ENCODE results near the gene SMARCA4. TPM values are rescaled to one million over a fixed set of nuclear protein-coding genes. Genes with fewer than 3 reads are reported as not detected.

The SMARCA4 gene
- total RNA-seq, 1 experiment from 2014 or later = 261 TPM

DNA sequence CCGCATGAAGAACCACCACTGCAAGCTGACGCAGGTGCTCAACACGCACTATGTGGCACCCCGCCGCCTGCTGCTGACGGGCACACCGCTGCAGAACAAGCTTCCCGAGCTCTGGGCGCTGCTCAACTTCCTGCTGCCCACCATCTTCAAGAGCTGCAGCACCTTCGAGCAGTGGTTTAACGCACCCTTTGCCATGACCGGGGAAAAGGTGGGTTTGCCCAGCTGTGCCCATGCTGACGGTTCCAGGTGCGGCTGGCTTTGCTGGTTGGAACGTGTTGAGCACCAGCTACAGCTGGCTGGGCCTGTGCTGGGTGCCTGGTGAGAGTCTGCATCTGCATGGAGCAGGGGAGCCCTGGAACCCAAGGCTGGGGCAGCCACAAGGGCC is 60.9 kb downstream of the SMARCA4 start:
- Mint-ChIP-seq H3K4me3 (no peak overlapping the region), H3K27me3 (ENCODE audit: low read depth) (no peaks in the 10 kb centered on the region)
- H3K14ac ChIP-seq (ENCODE audit: insufficient read depth, low read length) = no peak overlapping the region

More for the DNA sequence above, 60.9 kb downstream of the SMARCA4 start:
- Mint-ChIP-seq H3K4me1 (no peaks in the 10 kb centered on the region), H3K9me3 (no peaks in the 10 kb centered on the region; a peak in 1 of 5 replicates), H3K36me3 (ENCODE audit: insufficient read depth in 1 of 3, low read depth in 3 of 3) (peaks cover 55 to 93% (median 92%) of the 10 kb centered on the region in 3 experiments), H3K27ac (peak overlapping the region in 1 of 3 experiments; percentile 57; a peak in 1 of 7 replicates)
- H2BK12ac ChIP-seq (ENCODE audit: insufficient read length, low read depth, low read length) = no peak overlapping the region
- no peaks in the 10 kb centered on the region for H4K20me1 ChIP-seq (ENCODE audit: control insufficient read depth, insufficient read depth, insufficient read length)
- TF ChIP-seq, protein P1, sequence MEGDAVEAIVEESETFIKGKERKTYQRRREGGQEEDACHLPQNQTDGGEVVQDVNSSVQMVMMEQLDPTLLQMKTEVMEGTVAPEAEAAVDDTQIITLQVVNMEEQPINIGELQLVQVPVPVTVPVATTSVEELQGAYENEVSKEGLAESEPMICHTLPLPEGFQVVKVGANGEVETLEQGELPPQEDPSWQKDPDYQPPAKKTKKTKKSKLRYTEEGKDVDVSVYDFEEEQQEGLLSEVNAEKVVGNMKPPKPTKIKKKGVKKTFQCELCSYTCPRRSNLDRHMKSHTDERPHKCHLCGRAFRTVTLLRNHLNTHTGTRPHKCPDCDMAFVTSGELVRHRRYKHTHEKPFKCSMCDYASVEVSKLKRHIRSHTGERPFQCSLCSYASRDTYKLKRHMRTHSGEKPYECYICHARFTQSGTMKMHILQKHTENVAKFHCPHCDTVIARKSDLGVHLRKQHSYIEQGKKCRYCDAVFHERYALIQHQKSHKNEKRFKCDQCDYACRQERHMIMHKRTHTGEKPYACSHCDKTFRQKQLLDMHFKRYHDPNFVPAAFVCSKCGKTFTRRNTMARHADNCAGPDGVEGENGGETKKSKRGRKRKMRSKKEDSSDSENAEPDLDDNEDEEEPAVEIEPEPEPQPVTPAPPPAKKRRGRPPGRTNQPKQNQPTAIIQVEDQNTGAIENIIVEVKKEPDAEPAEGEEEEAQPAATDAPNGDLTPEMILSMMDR (conservative IDR thresholded peaks at IDR 0.05) = no peak
- H2BK20ac ChIP-seq (ENCODE audit: low read depth, low read length, poor library complexity, severe bottlenecking) = no peak overlapping the region
- no peaks in the 10 kb centered on the region for H3K4me1 ChIP-seq (ENCODE audit: insufficient read depth, low read length)
- no peak overlapping the region for H2AFZ ChIP-seq (ENCODE audit: low read length)
- H3K79me1 ChIP-seq (ENCODE audit: insufficient read depth, low read depth, low read length, poor library complexity, severe bottlenecking) = no peaks in the 10 kb centered on the region
- no CpG with 5 or more reads among the region's 15 CpGs for WGBS (ENCODE audit: extremely low coverage, insufficient read length, low lambda C conversion rate)
- no peak overlapping the region for H3K4me2 ChIP-seq (ENCODE audit: insufficient read depth, insufficient read length, low read length)
- H3K56ac ChIP-seq (ENCODE audit: insufficient read length, low read depth, low read length) = no peak overlapping the region
- no peak overlapping the region for H4K91ac ChIP-seq (ENCODE audit: insufficient read length, low read depth, low read length)
- H3K9me3 ChIP-seq (ENCODE audit: control insufficient read depth, low read depth, low read length) = no peaks in the 10 kb centered on the region
- H2BK120ac ChIP-seq (ENCODE audit: low read depth, low read length, poor library complexity, severe bottlenecking) = no peak overlapping the region
- no peak overlapping the region for H3T11ph ChIP-seq (ENCODE audit: low read length)
- H3K27ac ChIP-seq (ENCODE audit: insufficient read length, low read depth, low read length) = no peak overlapping the region
- no peaks in the 10 kb centered on the region for H3K23me2 ChIP-seq (ENCODE audit: insufficient read length, low read depth, low read length, poor library complexity, severe bottlenecking)
- no peak overlapping the region for H2BK15ac ChIP-seq (ENCODE audit: low read depth, low read length)
- no peak overlapping the region for H2AK5ac ChIP-seq (ENCODE audit: insufficient read length, low read length)
- H4K8ac ChIP-seq (replicated peaks; ENCODE audit: insufficient read length, low read depth, low read length) = no peak overlapping the region
- H3K9ac ChIP-seq (ENCODE audit: extremely low read depth, insufficient read length, low read length) = no peak overlapping the region
- no peak overlapping the region for H2BK5ac ChIP-seq (ENCODE audit: insufficient read length, low read length)
- H3K79me2 ChIP-seq (ENCODE audit: insufficient read depth, low read length) = no peaks in the 10 kb centered on the region
- no peak overlapping the region for H4K5ac ChIP-seq (ENCODE audit: insufficient read length, low read depth, low read length)
- H3K18ac ChIP-seq (ENCODE audit: insufficient read length, low read depth, low read length) = no peak overlapping the region
- no peaks in the 10 kb centered on the region for H3K27me3 ChIP-seq (ENCODE audit: insufficient read depth, low read length)
- H3K23ac ChIP-seq (ENCODE audit: insufficient read length, low read depth, low read length) = no peak overlapping the region
- DNase-seq = no peak
- H3K4ac ChIP-seq (ENCODE audit: low read depth, low read length) = no peak overlapping the region
